ENCODE measurements around the gene CAMSAP2.

DNA sequence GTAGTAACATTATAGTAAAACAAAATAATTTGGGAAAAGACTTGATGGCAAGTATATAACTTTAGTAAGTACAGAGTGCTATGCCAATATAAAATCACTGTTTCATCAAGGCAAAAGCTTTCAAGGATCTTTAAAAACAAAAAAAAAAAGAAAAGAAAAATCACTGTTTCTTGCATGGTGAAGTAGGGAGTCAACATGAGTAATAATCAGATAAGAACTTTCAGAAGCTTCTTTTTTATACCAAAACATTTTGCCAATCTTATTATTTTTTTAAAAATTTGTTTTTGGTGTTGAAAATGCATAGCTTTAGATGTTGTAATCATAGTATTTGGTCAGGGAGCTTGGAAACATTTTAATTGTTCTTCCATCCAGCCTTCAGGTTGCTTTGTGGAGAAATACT, 37.2 kb downstream of the CAMSAP2 start:
- TF ChIP-seq POLR2A (IDR thresholded peaks at IDR 0.05) (no peak), POLR2AphosphoS5 (IDR thresholded peaks at IDR 0.05) (no peak)
- TF ChIP-seq, protein P1, sequence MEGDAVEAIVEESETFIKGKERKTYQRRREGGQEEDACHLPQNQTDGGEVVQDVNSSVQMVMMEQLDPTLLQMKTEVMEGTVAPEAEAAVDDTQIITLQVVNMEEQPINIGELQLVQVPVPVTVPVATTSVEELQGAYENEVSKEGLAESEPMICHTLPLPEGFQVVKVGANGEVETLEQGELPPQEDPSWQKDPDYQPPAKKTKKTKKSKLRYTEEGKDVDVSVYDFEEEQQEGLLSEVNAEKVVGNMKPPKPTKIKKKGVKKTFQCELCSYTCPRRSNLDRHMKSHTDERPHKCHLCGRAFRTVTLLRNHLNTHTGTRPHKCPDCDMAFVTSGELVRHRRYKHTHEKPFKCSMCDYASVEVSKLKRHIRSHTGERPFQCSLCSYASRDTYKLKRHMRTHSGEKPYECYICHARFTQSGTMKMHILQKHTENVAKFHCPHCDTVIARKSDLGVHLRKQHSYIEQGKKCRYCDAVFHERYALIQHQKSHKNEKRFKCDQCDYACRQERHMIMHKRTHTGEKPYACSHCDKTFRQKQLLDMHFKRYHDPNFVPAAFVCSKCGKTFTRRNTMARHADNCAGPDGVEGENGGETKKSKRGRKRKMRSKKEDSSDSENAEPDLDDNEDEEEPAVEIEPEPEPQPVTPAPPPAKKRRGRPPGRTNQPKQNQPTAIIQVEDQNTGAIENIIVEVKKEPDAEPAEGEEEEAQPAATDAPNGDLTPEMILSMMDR (IDR thresholded peaks at IDR 0.05): no peak
